GM10248 (cell line): Measurements from ENCODE around the gene EXD2.
"Not testable (repeated sequence)": the region's sequence is repeated elsewhere in the genome, so short reads cannot be mapped to it uniquely, and the experiment has no call there.

ENCODE experiments used
- CTCF ChIA-PET: fragments of 300-600 bp; sonication (Branson Sonifier 250); formaldehyde crosslinking; extraction: SDS; loops from one replicate; lab custom pipeline; 2021; ENCODE audit warnings: antibody characterized with exemption; lab: Yijun Ruan, JAX
- POLR2A ChIA-PET: fragments of 350-650 bp; sonication (Branson Sonifier 250); formaldehyde crosslinking; extraction: SDS; loops from one replicate; lab custom pipeline; 2020; ENCODE audit warnings: antibody characterized with exemption; lab: Yijun Ruan, JAX
- DNase-seq: peaks from one replicate; pipeline ENCODE4 v3.0.0; 2012; ENCODE audit errors: extremely low spot score
- CTCF ChIP-seq: IDR thresholded peaks from 2 replicates; pipeline ENCODE4 v1.5.1; 2012; ENCODE audit warnings: mild to moderate bottlenecking, low read depth; ENCODE audit errors: extremely low read depth, missing control alignments, control extremely low read depth

The EXD2 gene

DNA sequence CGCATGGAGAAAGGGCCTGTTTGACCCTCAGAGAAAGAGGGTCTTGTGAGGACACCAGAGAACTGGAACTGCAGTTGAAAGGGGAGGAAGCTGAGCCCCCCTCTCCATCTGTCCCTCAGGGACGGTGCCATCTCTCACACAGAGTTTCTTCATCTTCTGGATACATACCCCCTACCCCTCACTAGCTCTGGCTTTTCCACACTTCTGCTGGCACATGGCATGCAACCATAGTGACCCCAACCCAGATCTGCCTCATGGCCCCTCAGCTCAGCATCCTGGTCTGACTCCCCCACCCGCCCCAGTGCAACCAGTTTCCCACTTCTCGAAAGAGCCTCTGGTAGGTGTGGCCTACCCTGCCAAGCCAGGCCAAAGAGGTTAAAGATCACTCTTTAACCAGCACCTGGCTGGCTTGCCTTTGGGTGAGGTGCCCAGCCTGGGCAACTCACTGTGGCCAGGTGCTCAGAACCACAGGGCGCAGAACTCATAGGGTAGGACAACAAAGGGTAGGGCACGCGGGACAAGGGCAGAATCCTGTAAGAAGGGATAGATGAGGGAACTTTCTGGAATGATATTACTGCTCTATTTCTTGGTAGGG, 94.5 kb downstream of the EXD2 start:
- TF ChIP-seq CTCF, result no peak
- ChIA-PET POLR2A (no interaction called here), CTCF (interaction anchor here (1.2 kb wide), 1 partner anchor 14 kb away, joined by 3 read pairs; no protein-coding TSS in a partner anchor)
- no peak for DNase-seq

DNA sequence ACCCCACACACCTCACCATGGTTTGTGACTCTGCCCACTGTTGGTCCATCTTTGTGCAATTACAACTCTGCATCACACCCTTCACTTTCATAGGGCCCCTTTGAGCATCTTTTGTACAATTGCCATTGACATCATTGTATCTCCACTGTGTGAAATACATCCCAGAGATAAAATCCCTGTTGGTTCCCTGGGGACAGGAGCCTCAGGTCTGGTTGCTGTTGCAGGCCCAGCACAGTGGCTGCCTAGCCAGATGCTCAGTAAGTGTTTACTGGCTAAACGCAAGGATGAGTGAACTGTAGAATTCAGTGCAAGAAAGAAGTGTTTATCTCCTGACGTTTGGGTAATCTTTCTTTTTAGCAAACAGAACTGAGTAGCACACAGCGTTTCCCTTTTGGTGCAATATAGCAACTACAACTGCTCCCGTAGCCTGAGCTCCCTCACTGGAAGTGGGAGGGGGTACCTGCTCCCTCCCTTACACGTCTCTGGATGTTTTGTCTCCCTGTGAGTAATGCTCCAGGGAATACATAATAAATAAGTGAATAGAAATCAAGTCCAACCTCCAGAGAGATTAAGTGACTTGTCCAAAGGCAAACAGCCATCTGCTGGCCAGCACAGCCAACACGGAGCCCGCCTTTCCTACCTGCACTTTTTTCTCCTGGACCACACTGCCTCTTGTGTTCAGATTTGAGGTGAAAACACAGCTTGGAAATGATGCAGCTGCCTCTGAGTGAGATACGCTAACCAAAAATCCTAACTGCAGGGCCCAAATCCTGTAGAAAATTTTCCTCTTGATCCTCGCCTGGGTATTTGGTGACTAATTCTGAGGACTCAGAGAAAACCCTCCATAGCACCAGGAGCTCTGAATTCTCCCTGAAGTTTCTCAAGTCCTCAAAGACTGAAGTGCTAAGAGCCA, 96.1 kb downstream of the EXD2 start:
- no peak for TF ChIP-seq CTCF
- ChIA-PET POLR2A (no interaction called here), CTCF (interaction anchor here (0.8 to 2.0 kb wide), 4 partner anchors 10 to 173 kb away, joined by 3 to 9 read pairs (median 3); no protein-coding TSS in a partner anchor)
- DNase-seq, result no peak

GRCh38 chr14:69288011-69288771, 96.9 kb downstream of the EXD2 start:
- ChIA-PET POLR2A (no interaction called here), CTCF (interaction anchor here (0.8 to 2.0 kb wide), 3 partner anchors 9 to 45 kb away, joined by 3 to 9 read pairs (median 3); no protein-coding TSS in a partner anchor)
- no peak for TF ChIP-seq CTCF
- DNase-seq, result peak; percentile 15

- DNase-seq, result no peak
- ChIA-PET POLR2A (no interaction called here), CTCF (interaction anchor here (1.4 kb wide), 1 partner anchor 166 kb away, joined by 3 read pairs; no protein-coding TSS in a partner anchor)
- TF ChIP-seq CTCF, result no peak
Observed at GRCh38 chr14:69288956-69289705, 97.8 kb downstream of the EXD2 start.

GRCh38 chr14:69289811-69290520, 98.7 kb downstream of the EXD2 start:
- ChIA-PET POLR2A (no interaction called here), CTCF (interaction anchor here (1.4 to 1.7 kb wide), 3 partner anchors 13 to 165 kb away, joined by 3 to 5 read pairs (median 4); no protein-coding TSS in a partner anchor)
- DNase-seq, result no peak
- no peak for TF ChIP-seq CTCF

DNA sequence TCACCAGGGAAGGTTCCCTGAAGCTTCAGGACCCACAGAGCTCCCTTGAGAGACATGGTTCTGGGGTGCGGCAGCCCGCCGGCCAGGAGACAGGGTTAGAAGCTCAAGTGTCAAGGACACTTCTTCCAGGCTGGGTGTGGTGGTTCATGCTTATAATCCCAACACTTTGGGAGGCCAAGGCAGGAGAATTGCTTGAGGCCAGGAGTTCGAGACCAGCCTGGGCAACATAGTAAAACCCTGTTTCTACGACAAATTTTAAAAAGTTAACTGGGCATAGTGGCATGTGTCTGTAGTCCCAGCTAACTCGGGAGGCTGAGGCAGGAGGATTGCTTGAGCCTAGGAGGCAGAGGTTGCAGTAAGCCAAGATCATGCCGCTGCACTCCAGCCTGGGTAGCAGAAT, 99.6 kb downstream of the EXD2 start:
- POLR2A ChIA-PET, DNase-seq: not testable (repeated sequence)
- CTCF ChIA-PET, result interaction anchor here (1.4 to 1.8 kb wide), 4 partner anchors 12 to 169 kb away, joined by 3 to 5 read pairs (median 4); no protein-coding TSS in a partner anchor
